Measurements from ENCODE around the gene ADM5.

DNA sequence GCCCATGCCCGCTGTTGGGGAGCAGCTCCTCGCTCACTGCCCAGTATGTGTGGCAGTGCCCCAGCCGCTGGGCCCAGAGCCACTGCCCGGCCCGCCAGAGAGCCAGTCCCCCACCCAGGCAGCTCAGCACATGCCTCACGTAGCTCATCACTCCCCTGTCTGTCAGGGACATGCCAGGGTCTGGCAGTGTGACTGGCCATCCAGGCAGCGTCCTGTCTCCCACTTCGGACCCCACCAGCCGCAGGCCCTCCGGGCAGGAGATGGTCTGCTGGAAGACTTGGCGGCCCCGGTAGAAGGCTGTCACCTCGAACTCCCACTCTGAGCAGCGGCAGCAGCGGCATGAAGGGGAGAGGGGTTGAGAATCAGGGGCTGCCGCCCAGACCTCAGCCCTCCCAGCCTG is 27.4 kb upstream of the ADM5 start:
- TF ChIP-seq CTCF (IDR thresholded peaks at IDR 0.05; ENCODE audit: poor library complexity, severe bottlenecking) (no peak), POLR2AphosphoS5 (IDR thresholded peaks at IDR 0.05) (no peak), EP300 (conservative IDR thresholded peaks at IDR 0.05; ENCODE audit: poor library complexity, severe bottlenecking) (no peak), TAF1 (IDR thresholded peaks at IDR 0.05; ENCODE audit: low read depth) (no peak)

Measured in neural cell (in vitro differentiated cells).